GM12878 (cell line): ENCODE results near the gene RAD18. TPM values are rescaled to one million over a fixed set of nuclear protein-coding genes. Genes with fewer than 3 reads are reported as not detected.

ENCODE experiments used
- ATAC-seq: fragments of 200-7000 bp; cut with Tn5 transposase; 3 replicates; pipeline ENCODE4 v1.9.1; 2020; ENCODE audit warnings: mild to moderate bottlenecking, moderate library complexity
- BruUV-seq: library from RNA; stranded (reverse); fragments of 400-500 nt; replicated peaks from 2 replicates; lab custom pipeline; 2021; lab: Mats Ljungman, UMichigan
- CTCF ChIA-PET: fragments of 300-600 bp; sonication (Branson Sonifier 250); formaldehyde crosslinking; extraction: SDS; loops from one replicate; lab custom pipeline; 2021; ENCODE audit warnings: inconsistent platforms; lab: Yijun Ruan, JAX
- POLR2A ChIA-PET: fragments of 350-600 bp; formaldehyde crosslinking; extraction: SDS; loops from one replicate; lab custom pipeline; 2021; ENCODE audit warnings: inconsistent platforms; lab: Charles Lee
- RAD21 ChIA-PET: fragments of 300-600 bp; sonication (Branson Sonifier 250); formaldehyde crosslinking; loops from one replicate; lab custom pipeline; 2023; ENCODE audit warnings: antibody characterized with exemption; ENCODE audit not compliant: unreplicated experiment; lab: Charles Lee
- SMC1A ChIA-PET: fragments of 300-600 bp; sonication (Branson Sonifier 250); formaldehyde crosslinking; loops from one replicate; lab custom pipeline; 2023; ENCODE audit not compliant: unreplicated experiment, uncharacterized antibody; lab: Charles Lee
- DNase-seq: peaks from one replicate; pipeline ENCODE4 v3.0.0-alpha.2; 2011; ENCODE audit warnings: low read depth, low spot score
- FAIRE-seq: peaks from 3 replicates; lab custom pipeline; 2011; peaks lifted over from hg19 to GRCh38; lab: Jason Lieb, UNC
- H2AFZ ChIP-seq: 2 replicates; pipeline ENCODE4 v1.6.0; 2011; ENCODE audit warnings: low read depth, low read length, control low read depth; ENCODE audit not compliant: control insufficient read depth
- H3K27ac ChIP-seq: 2 replicates; pipeline ENCODE4 v1.5.1; 2011; ENCODE audit warnings: control low read depth; ENCODE audit not compliant: control insufficient read depth, insufficient read depth
- H3K27me3 ChIP-seq, 2 experiments: replicated peaks in 1 of 2; 2 replicates each; pipeline versions ENCODE4 v1.6.0 to v1.6.1; 2011; ENCODE audit warnings: low read length in 1 of 2; ENCODE audit not compliant: control insufficient read depth in 2 of 2, insufficient read depth in 2 of 2
- H3K36me3 ChIP-seq, 2 experiments: 2 replicates each; pipeline ENCODE4 v1.5.1; 2011; ENCODE audit warnings: low read length in 1 of 2; ENCODE audit not compliant: control insufficient read depth in 2 of 2, insufficient read depth in 2 of 2
- H3K4me1 ChIP-seq: 2 replicates; pipeline ENCODE4 v1.6.1; 2011; ENCODE audit warnings: mild to moderate bottlenecking, low read length, moderate library complexity, mixed read lengths; ENCODE audit not compliant: control insufficient read depth, insufficient read depth
- H3K4me2 ChIP-seq: 2 replicates; pipeline ENCODE4 v1.6.0; 2011; ENCODE audit warnings: control low read depth; ENCODE audit not compliant: control insufficient read depth, insufficient read depth
- H3K4me3 ChIP-seq: fragments of 200-600 bp; sonication (generic); 2 replicates; pipeline ENCODE4 v1.5.1; 2016
- H3K79me2 ChIP-seq: 2 replicates; pipeline ENCODE4 v1.6.0; 2011; ENCODE audit warnings: low read length; ENCODE audit not compliant: control insufficient read depth, insufficient read depth
- H3K9ac ChIP-seq: 2 replicates; pipeline ENCODE4 v1.8.0; 2011; ENCODE audit warnings: low read length, control low read depth, mixed read lengths; ENCODE audit not compliant: control insufficient read depth, insufficient read depth
- H3K9me3 ChIP-seq: replicated peaks from 3 replicates; pipeline ENCODE4 v1.5.1; 2011; ENCODE audit warnings: mild to moderate bottlenecking, low read length; ENCODE audit not compliant: control insufficient read depth, insufficient read depth
- H4K20me1 ChIP-seq: 2 replicates; pipeline ENCODE4 v1.6.0; 2011; ENCODE audit not compliant: control insufficient read depth, insufficient read depth
- HDGF ChIP-seq: fragments of 450-650 bp; IDR thresholded peaks from 2 replicates; pipeline ENCODE4 v1.6.1; 2016; ENCODE audit warnings: antibody characterized with exemption
- MTA2 ChIP-seq: fragments of 450-650 bp; IDR thresholded peaks from 2 replicates; pipeline ENCODE4 v1.6.1; 2016; ENCODE audit warnings: low read depth, mild to moderate bottlenecking, moderate library complexity
- NFIC ChIP-seq: IDR thresholded peaks from 2 replicates; pipeline ENCODE4 v1.6.1; 2012; ENCODE audit warnings: low read depth, mild to moderate bottlenecking, inconsistent platforms, low read length, moderate library complexity
- PAX5 ChIP-seq: IDR thresholded peaks from 2 replicates; pipeline ENCODE4 v1.6.1; 2011; ENCODE audit warnings: low read depth, low read length, borderline replicate concordance
- RBBP5 ChIP-seq: fragments of 200-600 bp; sonication (generic); conservative IDR thresholded peaks from 2 replicates; pipeline ENCODE4 v1.6.1; 2016
- SKIL ChIP-seq: fragments of 450-650 bp; IDR thresholded peaks from 2 replicates; pipeline ENCODE4 v1.6.1; 2017; ENCODE audit warnings: mild to moderate bottlenecking, low read depth, inconsistent platforms; ENCODE audit not compliant: poor library complexity, severe bottlenecking
- SMAD1 ChIP-seq: fragments of 450-650 bp; IDR thresholded peaks from 2 replicates; pipeline ENCODE4 v1.6.1; 2018; ENCODE audit warnings: mild to moderate bottlenecking, low read depth; ENCODE audit not compliant: partially characterized antibody
- TBL1XR1 ChIP-seq: IDR thresholded peaks from 2 replicates; pipeline ENCODE4 v1.6.1; 2012; ENCODE audit warnings: low read depth, low read length, improper control_type of control experiment
- ZNF274 ChIP-seq: IDR thresholded peaks from one replicate; pipeline ENCODE4 v1.8.0; 2011; ENCODE audit not compliant: insufficient read length, insufficient read depth
- in situ Hi-C: fragments of 300-500 bp; cut with MboI; formaldehyde crosslinking; loops from 9 replicates; pipeline ENCODE4 v1.14.3; 2018; ENCODE audit warnings: mixed read lengths
- intact Hi-C: fragments of 100-400 bp; cut with micrococcal nuclease; formaldehyde crosslinking; loops from one replicate; pipeline ENCODE4 v1.14.2; 2022; ENCODE audit not compliant: unreplicated experiment
- polyA plus RNA-seq, 11 experiments: library from polyadenylated mRNA; depleted of rRNA in 4 of 11; unstranded in 6 of 11; stranded (reverse) in 5 of 11; fragments of >200 nt; fragmentation: Nextera tagmentation in 4 of 11; fragmentation: Illumina TruSeq in 1 of 11; extraction: Ambion mirVana in 4 of 11; extraction: Trizol in 1 of 11; gene quantifications; 1 replicate in 1 of 11; 2 replicates in 10 of 11; pipeline versions ENCODE4 v1.2.1 to v1.2.3, GENCODE V29; 2011 to 2016; ENCODE audit warnings: inconsistent platforms in 2 of 11, missing spikeins in 2 of 11, low read depth in 1 of 11
- total RNA-seq, 4 experiments: library from RNA; depleted of rRNA in 3 of 4; stranded (reverse); fragments of >200 nt in 3 of 4; fragmentation: Illumina TruSeq in 1 of 4; extraction: Trizol in 1 of 4; gene quantifications; 2 replicates each; pipeline versions ENCODE4 v1.2.1 to v1.2.3, GENCODE V29; 2013 to 2021

Gene RAD18
- total and polyA plus RNA-seq, 10 of the 15 experiments (the other 5 are each of a cell fraction or from before 2014, with no cell fraction given) = 8.7 to 38.6 (median 19.2) TPM

- ChIA-PET RAD21 (no interaction called here), SMC1A (interaction anchor here (1.0 kb wide), 1 partner anchor 11 kb away, joined by 3 read pairs; no protein-coding TSS in a partner anchor), POLR2A (no interaction called here), CTCF (interaction anchor here (0.9 kb wide), 2 partner anchors 8 to 184 kb away, joined by 3 read pairs; no protein-coding TSS in a partner anchor)
- Histone ChIP-seq H3K4me2 (no peak overlapping the region), H3K27me3 (no peaks in the 10 kb centered on the region), H3K27ac (no peak overlapping the region), H3K4me3 (no peak overlapping the region), H3K36me3 (no peaks in the 10 kb centered on the region), H3K79me2 (peaks cover 38% of the 10 kb centered on the region), H3K9ac (no peak overlapping the region), H4K20me1 (no peaks in the 10 kb centered on the region), H2AFZ (no peak overlapping the region), H3K9me3 (no peaks in the 10 kb centered on the region), H3K4me1 (peaks cover 8% of the 10 kb centered on the region; the same call in 1 of the 2 replicates)
- intact Hi-C loops = no loop called here
- ATAC-seq = no peak
- no peak for FAIRE-seq
- in situ Hi-C loops = no loop called here
- DNase-seq = no peak
- TF ChIP-seq TBL1XR1 (no peak), PAX5 (no peak), HDGF (no peak), MTA2 (no peak), SKIL (no peak), RBBP5 (no peak), ZNF274 (no peak), SMAD1 (no peak), NFIC (no peak)
- BruUV-seq = no TSS peak
Measured at GRCh38 chr3:8953313-8953712, 10.0 kb downstream of the RAD18 start.
